OCI-LY1 (cell line): Measurements from ENCODE around the gene LIMS1.

Experiments used
- EZH2 ChIP-seq: fragments of 200-600 bp; sonication (generic), shearing (Covaris generic); IDR thresholded peaks from 2 replicates; pipeline ENCODE4 v1.8.0; 2017; ENCODE audit warnings: borderline replicate concordance, mixed run types, mild to moderate bottlenecking, antibody characterized with exemption, low read length, moderate library complexity, mixed read lengths
- TF ChIP-seq, protein P1 (sequence below): fragments of 200-600 bp; sonication (generic), shearing (Covaris generic); IDR thresholded peaks from 2 replicates; pipeline ENCODE4 v1.5.1; 2017; ENCODE audit warnings: mild to moderate bottlenecking, antibody characterized with exemption, low read length, moderate library complexity, mixed read lengths

DNA sequence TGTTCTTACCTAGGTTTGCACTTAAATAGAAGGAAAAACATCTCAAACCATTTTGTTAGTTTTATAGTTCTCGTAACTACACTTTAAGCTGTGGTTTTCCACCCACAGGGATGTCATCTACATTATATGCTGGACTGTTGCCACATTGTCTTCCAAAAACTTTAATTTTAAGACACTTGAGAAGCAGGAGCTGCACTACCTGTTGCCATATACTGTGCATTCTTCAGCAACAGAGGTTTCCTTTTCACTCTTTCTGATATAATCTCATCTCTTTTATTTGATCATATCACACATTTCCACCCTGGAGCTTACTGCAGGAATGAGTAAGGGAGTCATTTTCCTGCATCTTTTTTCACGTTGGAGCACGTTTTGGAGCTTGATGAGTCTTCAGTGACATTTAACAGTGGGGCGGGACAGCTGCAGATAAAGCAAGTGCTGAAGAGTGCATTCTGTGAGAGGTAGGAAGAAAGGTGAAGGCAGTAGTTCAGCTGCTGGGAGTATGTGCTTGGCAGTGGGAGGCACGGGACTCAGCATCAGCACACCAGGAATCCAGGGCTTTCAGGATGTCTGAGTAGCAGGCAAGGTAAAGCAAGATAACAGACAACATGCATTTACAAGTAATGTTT is 3.8 kb downstream of the LIMS1 start:
- no peak for TF ChIP-seq EZH2
- TF ChIP-seq, protein P1, sequence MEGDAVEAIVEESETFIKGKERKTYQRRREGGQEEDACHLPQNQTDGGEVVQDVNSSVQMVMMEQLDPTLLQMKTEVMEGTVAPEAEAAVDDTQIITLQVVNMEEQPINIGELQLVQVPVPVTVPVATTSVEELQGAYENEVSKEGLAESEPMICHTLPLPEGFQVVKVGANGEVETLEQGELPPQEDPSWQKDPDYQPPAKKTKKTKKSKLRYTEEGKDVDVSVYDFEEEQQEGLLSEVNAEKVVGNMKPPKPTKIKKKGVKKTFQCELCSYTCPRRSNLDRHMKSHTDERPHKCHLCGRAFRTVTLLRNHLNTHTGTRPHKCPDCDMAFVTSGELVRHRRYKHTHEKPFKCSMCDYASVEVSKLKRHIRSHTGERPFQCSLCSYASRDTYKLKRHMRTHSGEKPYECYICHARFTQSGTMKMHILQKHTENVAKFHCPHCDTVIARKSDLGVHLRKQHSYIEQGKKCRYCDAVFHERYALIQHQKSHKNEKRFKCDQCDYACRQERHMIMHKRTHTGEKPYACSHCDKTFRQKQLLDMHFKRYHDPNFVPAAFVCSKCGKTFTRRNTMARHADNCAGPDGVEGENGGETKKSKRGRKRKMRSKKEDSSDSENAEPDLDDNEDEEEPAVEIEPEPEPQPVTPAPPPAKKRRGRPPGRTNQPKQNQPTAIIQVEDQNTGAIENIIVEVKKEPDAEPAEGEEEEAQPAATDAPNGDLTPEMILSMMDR: no peak
